ENCODE results near the gene RTN4IP1.

DNA sequence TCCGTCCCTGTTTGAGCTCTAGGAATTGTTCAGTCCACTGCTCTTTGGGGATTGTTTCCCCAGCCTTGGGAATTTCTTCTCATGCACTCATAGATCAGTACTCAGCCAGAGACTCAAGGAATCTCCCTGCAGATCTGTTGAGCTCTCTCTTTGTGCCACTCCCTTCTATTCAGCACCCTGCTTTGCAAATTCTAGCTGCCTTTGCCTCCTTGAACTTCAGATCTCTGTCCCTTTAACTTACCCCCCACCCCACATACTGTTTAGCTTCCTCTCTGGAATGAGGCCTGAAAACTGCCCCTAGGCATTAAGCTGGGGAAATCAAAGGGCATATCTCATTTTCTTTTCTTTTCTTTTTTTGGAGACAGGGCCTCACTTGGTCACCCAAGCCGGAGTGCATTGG, 30.6 kb upstream of the RTN4IP1 start:
- TF ChIP-seq, protein P1, sequence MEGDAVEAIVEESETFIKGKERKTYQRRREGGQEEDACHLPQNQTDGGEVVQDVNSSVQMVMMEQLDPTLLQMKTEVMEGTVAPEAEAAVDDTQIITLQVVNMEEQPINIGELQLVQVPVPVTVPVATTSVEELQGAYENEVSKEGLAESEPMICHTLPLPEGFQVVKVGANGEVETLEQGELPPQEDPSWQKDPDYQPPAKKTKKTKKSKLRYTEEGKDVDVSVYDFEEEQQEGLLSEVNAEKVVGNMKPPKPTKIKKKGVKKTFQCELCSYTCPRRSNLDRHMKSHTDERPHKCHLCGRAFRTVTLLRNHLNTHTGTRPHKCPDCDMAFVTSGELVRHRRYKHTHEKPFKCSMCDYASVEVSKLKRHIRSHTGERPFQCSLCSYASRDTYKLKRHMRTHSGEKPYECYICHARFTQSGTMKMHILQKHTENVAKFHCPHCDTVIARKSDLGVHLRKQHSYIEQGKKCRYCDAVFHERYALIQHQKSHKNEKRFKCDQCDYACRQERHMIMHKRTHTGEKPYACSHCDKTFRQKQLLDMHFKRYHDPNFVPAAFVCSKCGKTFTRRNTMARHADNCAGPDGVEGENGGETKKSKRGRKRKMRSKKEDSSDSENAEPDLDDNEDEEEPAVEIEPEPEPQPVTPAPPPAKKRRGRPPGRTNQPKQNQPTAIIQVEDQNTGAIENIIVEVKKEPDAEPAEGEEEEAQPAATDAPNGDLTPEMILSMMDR (IDR thresholded peaks at IDR 0.05), result no peak
- TF ChIP-seq POLR2AphosphoS5 (IDR thresholded peaks at IDR 0.05) (no peak), POLR2A (IDR thresholded peaks at IDR 0.05) (no peak), EP300 (IDR thresholded peaks at IDR 0.05) (no peak)

Measured in upper lobe of left lung (tissue), 4 donors.